ENCODE results near the gene OXNAD1.

Gene OXNAD1

DNA sequence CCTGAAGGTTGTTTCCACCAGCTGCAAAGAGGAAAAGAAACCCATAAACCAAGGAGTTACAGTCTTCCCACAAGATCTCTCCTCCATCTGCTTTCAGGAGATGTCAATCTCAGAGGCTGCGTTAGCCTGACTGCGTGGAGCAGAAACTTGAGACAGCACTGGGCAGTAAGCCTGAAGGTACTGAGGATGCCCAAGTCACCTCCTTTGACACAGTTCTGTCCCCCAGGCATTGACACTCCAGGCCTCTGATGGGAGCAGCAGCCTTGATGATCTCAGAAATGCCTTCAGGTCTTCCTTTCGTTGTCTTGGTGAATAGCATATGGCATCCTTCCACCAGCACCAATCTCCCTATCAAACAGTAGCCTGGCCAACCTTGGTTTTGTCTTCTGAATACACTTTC is 89.3 kb downstream of the OXNAD1 start:
- TF ChIP-seq YY1 (IDR thresholded peaks at IDR 0.05; ENCODE audit: low read depth): no peak

All from Ishikawa (cell line).